Small intestine (tissue), 7 donors: ENCODE data around the gene FAM228A. TPM values are rescaled to one million over a fixed set of nuclear protein-coding genes. Genes with fewer than 3 reads are reported as not detected.
A peak's percentile ranks its signal among the peaks of the same experiment; 100 is the strongest.

Experiments used
- DNase-seq, 2 donors: peaks; one replicate each; pipeline versions ENCODE4 v3.0.0 to v3.0.0-alpha.2; 2013
- FAIRE-seq: peaks from 2 replicates; lab custom pipeline; 2012; peaks lifted over from hg19 to GRCh38; lab: Jason Lieb, UNC
- H3K27ac ChIP-seq, 3 donors: one replicate each; pipeline ENCODE4 v1.5.1; 2013; ENCODE audit warnings: low read length in 2 of 3, mild to moderate bottlenecking in 2 of 3, control low read depth in 1 of 3, inconsistent platforms in 1 of 3, low read depth in 1 of 3, moderate library complexity in 1 of 3
- H3K27me3 ChIP-seq, 3 donors: one replicate each; pipeline ENCODE4 v1.6.1; 2013; ENCODE audit warnings: low read length in 3 of 3, inconsistent platforms in 1 of 3; ENCODE audit not compliant: control insufficient read depth in 3 of 3, insufficient read depth in 3 of 3
- H3K36me3 ChIP-seq, 3 donors: one replicate each; pipeline ENCODE4 v1.6.1; 2013; ENCODE audit warnings: low read length in 3 of 3, inconsistent platforms in 1 of 3, low read depth in 1 of 3, mild to moderate bottlenecking in 1 of 3, moderate library complexity in 1 of 3; ENCODE audit not compliant: control insufficient read depth in 3 of 3, insufficient read depth in 2 of 3
- H3K4me1 ChIP-seq, 3 donors: one replicate each; pipeline ENCODE4 v1.6.1; 2013; ENCODE audit warnings: low read length in 2 of 3, inconsistent platforms in 1 of 3, low read depth in 1 of 3, mild to moderate bottlenecking in 1 of 3, moderate library complexity in 1 of 3; ENCODE audit not compliant: control insufficient read depth in 3 of 3, insufficient read depth in 2 of 3
- H3K4me3 ChIP-seq, 3 donors: one replicate each; pipeline ENCODE4 v1.5.1; 2013; ENCODE audit warnings: low read length in 3 of 3, control low read depth in 1 of 3, inconsistent platforms in 1 of 3, low read depth in 1 of 3, mild to moderate bottlenecking in 1 of 3, moderate library complexity in 1 of 3
- H3K9me3 ChIP-seq, 2 donors: one replicate each; pipeline ENCODE4 v1.6.1; 2013; ENCODE audit warnings: low read depth in 1 of 2, low read length in 1 of 2; ENCODE audit not compliant: control insufficient read depth in 2 of 2, insufficient read depth in 1 of 2
- WGBS, 3 donors: extraction: QIAGEN DNeasy Blood & Tissue Kit; methylation state at CpG; one replicate each; pipeline ENCODE4 v1.1.7; 2013; 5-methylcytosine and 5-hydroxymethylcytosine counted together
- polyA plus RNA-seq, 4 donors: library from polyadenylated mRNA; stranded (reverse) in 3 of 4; unstranded in 1 of 4; fragments of 200-250 nt in 3 of 4; fragments of 120-200 nt in 1 of 4; gene quantifications; one replicate each; pipeline versions ENCODE4 v1.2.1 to v1.2.3, GENCODE V29; 2013
- donor health status: healthy with polysubstance abuse.
- donor health status: control.
- donor health status: control.
- donor health status: Bipolar disorder and iron deficiency.
- donor health status: healthy.

FAM228A gene
- polyA plus RNA-seq, 4 donors: 0.16 to 0.54 (median 0.34) TPM; not detected in 1

- Histone ChIP-seq H3K9me3 (no peaks in the 10 kb centered on the region), H3K27ac (no peak overlapping the region), H3K4me3 (no peak overlapping the region), H3K36me3 (peaks cover 0 to 4% (median 0%) of the 10 kb centered on the region in 3 donors), H3K4me1 (no peaks in the 10 kb centered on the region), H3K27me3 (no peaks in the 10 kb centered on the region)
- WGBS, 3 donors: 82 to 83% (median 83%) methylated on average over 4 of the region's 4 CpGs
- no peak for DNase-seq
- FAIRE-seq: no peak
Observed at GRCh38 chr2:24159708-24160107, 15.1 kb upstream of the FAM228A start.

- DNase-seq (no peak), FAIRE-seq (no peak)
- Histone ChIP-seq H3K4me1 (no peaks in the 10 kb centered on the region), H3K36me3 (peaks cover 0 to 4% (median 0%) of the 10 kb centered on the region in 3 donors), H3K9me3 (no peaks in the 10 kb centered on the region), H3K27me3 (no peaks in the 10 kb centered on the region), H3K27ac (no peak overlapping the region), H3K4me3 (no peak overlapping the region)
Observed at GRCh38 chr2:24160761-24161160, 14.1 kb upstream of the FAM228A start.

- no peak overlapping the region for H3K4me3 ChIP-seq
- no peaks in the 10 kb centered on the region for H3K9me3 ChIP-seq
- 100% methylated on average over 1 of the region's 1 CpG for WGBS, 3 donors
- H3K36me3 ChIP-seq: peaks cover 0 to 4% (median 0%) of the 10 kb centered on the region in 3 donors
- no peak overlapping the region for H3K27ac ChIP-seq
- FAIRE-seq: no peak
- no peaks in the 10 kb centered on the region for H3K4me1 ChIP-seq
- no peaks in the 10 kb centered on the region for H3K27me3 ChIP-seq
- DNase-seq: no peak
Observed at GRCh38 chr2:24162494-24162893, 12.4 kb upstream of the FAM228A start.

DNA sequence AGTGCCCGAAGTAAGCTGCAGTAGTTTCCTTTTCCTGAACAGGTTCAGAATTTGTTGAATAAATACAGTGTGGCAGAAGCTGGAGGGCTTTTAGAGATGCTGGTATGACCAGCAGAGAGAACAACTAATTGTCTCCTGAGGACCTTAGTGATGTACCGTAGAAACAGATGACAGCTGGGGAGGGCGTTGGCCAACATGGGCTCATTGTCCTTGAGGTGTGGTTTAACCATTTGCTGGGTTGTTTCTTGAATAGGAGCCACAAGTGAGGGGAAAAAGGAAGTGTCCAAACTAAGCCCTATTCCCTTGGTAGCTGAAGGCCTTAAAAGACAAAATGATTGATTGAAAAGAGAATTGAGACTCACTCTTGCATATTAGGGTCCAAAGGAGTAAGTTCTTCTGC, 11.7 kb upstream of the FAM228A start:
- Histone ChIP-seq H3K27me3 (no peaks in the 10 kb centered on the region), H3K9me3 (no peaks in the 10 kb centered on the region), H3K36me3 (peaks cover 0 to 4% (median 0%) of the 10 kb centered on the region in 3 donors), H3K4me1 (no peaks in the 10 kb centered on the region), H3K27ac (no peak overlapping the region), H3K4me3 (no peak overlapping the region)
- 39 to 51% (median 45%) methylated on average over 3 of the region's 3 CpGs for WGBS, 3 donors
- FAIRE-seq (no peak), DNase-seq (no peak)

- Histone ChIP-seq H3K27me3 (no peaks in the 10 kb centered on the region), H3K9me3 (no peaks in the 10 kb centered on the region), H3K4me1 (no peaks in the 10 kb centered on the region), H3K4me3 (no peak overlapping the region), H3K27ac (no peak overlapping the region), H3K36me3 (peaks cover 0 to 4% (median 0%) of the 10 kb centered on the region in 3 donors)
- no peak for FAIRE-seq
- 82 to 90% (median 82%) methylated on average over 2 of the region's 2 CpGs for WGBS, 3 donors
- no peak for DNase-seq
Observed at GRCh38 chr2:24163601-24164000, 11.3 kb upstream of the FAM228A start.

DNA sequence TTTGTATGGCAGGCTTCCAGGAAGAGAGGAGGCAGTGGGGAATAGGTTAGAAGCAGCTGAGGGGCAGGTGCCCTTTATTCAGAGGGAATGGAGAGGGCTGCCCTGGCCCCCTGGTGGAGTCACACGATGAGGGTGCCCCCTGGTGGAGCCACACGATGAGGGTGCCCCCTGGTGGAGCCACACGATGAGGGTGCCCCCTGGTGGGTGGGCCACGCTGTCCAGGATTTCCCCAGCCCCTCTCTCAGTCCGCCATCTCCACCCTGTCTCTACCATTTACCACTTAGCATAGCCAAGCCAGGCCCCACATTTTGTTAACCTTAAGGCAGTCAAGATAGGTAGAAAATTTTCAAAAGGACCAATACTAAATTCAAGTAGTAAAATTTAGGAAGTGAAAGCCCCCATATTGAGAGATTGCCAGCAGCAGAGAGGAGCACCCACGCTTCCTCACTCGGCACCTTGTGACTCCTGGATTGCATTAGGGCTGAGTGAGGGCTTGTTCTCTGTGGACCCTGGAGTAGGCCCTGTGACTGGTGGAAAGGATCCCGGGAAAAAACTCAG, 10.4 kb upstream of the FAM228A start:
- FAIRE-seq: no peak
- 46 to 63% (median 54%) methylated on average over 7 to 8 of the region's 8 CpGs for WGBS, 3 donors
- Histone ChIP-seq H3K27me3 (no peaks in the 10 kb centered on the region), H3K36me3 (peaks cover 0 to 5% (median 0%) of the 10 kb centered on the region in 3 donors), H3K27ac (no peak overlapping the region), H3K4me3 (no peak overlapping the region), H3K9me3 (no peaks in the 10 kb centered on the region), H3K4me1 (no peaks in the 10 kb centered on the region)
- peak; percentile 28 to 29 for DNase-seq

GRCh38 chr2:24169023-24169422, 5.8 kb upstream of the FAM228A start:
- 93 to 99% (median 95%) methylated on average over 5 of the region's 5 CpGs for WGBS, 3 donors
- Histone ChIP-seq H3K27ac (no peak overlapping the region), H3K4me3 (no peak overlapping the region), H3K36me3 (peaks cover 0 to 3% (median 0%) of the 10 kb centered on the region in 3 donors), H3K4me1 (no peaks in the 10 kb centered on the region), H3K27me3 (no peaks in the 10 kb centered on the region), H3K9me3 (peaks cover 0 to 3% of the 10 kb centered on the region in 2 donors)
- DNase-seq (no peak), FAIRE-seq (no peak)

DNA sequence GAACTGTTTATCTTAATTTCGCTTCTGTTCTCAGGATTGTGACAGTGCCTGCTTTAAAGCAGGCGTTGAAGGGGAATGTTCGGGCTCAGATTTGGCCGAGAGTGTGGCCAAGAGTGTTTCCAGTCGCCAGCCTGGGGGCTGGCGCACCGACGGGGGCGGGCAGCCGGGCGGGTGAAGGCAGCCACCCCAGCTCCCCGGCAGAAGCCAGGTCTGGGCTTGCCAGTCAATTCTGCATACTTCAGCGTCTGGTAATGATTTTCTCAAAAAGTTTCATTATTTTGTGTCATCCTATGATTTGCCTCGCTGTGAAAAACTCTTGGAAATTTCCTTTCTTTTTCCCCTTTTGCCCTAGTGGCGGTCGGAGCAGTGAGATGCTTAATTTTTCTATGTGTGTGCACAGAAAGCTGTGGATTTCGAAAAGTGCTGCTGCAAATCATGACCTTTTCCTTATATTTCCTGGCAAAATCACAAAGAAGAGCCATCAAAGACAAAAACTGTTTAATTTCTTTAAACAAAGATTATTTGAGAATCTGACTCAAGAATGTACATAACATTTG, 856 bp downstream of the FAM228A start:
- Histone ChIP-seq H3K36me3 (no peaks in the 10 kb centered on the region), H3K9me3 (peaks cover 0 to 7% of the 10 kb centered on the region in 2 donors), H3K4me3 (no peak overlapping the region), H3K4me1 (no peaks in the 10 kb centered on the region), H3K27me3 (peaks cover 0 to 9% (median 3%) of the 10 kb centered on the region in 3 donors), H3K27ac (no peak overlapping the region)
- FAIRE-seq: no peak
- DNase-seq: no peak
- 82 to 92% (median 83%) methylated on average over 17 of the region's 17 CpGs for WGBS, 3 donors

DNA sequence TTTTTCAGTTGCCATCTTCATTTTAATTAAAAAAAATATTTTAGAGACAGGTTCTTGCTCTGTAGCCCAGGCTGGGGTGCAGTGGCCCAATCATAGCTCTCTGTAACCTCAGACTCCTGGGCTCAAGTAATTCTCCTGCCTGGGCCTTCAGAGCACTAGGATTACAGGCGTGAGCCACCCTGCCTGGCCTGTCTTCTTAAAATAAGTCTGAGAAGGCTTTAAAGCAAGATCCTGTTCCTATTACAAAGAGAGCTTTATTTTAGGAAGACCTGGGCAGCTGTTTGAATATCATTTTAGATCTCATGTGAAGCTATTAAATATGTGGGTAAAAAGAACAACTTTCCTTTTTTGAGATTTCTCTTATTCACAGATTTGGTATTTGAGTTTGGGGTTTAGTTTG, 1.5 kb downstream of the FAM228A start:
- 82 to 94% (median 92%) methylated on average over 1 of the region's 1 CpG for WGBS, 3 donors
- H3K4me3 ChIP-seq: no peak overlapping the region
- peaks cover 0 to 7% of the 10 kb centered on the region in 2 donors for H3K9me3 ChIP-seq
- FAIRE-seq: no peak
- H3K36me3 ChIP-seq: no peaks in the 10 kb centered on the region
- no peak for DNase-seq
- H3K27ac ChIP-seq: no peak overlapping the region
- H3K4me1 ChIP-seq: no peaks in the 10 kb centered on the region
- peaks cover 0 to 9% (median 3%) of the 10 kb centered on the region in 3 donors for H3K27me3 ChIP-seq
